Fibroblast of lung (primary cell): ENCODE results near the gene TMC2.

Experiments
- CTCF ChIP-seq, 2 donors: IDR thresholded peaks in 1 of 2; conservative IDR thresholded peaks in 1 of 2; 1 replicate in 1 of 2; 2 replicates in 1 of 2; pipeline ENCODE4 v1.5.1; 2011 to 2012; ENCODE audit warnings: low read length in 2 of 2, control low read depth in 1 of 2, inconsistent platforms in 1 of 2, low read depth in 1 of 2, mild to moderate bottlenecking in 1 of 2
- EZH2 ChIP-seq: IDR thresholded peaks from 2 replicates; pipeline ENCODE4 v1.5.1; 2012; ENCODE audit warnings: low read length, control low read depth, mild to moderate bottlenecking; ENCODE audit errors: missing control alignments

GRCh38 chr20:2559651-2560050 is 23.3 kb downstream of the TMC2 start:
- no peak for TF ChIP-seq EZH2
- no peak for TF ChIP-seq CTCF (conservative IDR thresholded peaks at IDR 0.05 in 1 of 2, IDR thresholded peaks at IDR 0.05 in 1 of 2; ENCODE audit: low read depth in 1 of 2, low read length in 2 of 2)
